ENCODE data around the gene SLC27A2. TPM values are rescaled to one million over a fixed set of nuclear protein-coding genes. Genes with fewer than 3 reads are reported as not detected.

SLC27A2 gene
- total RNA-seq, 2 donors from 2014 or later, result not detected

DNA sequence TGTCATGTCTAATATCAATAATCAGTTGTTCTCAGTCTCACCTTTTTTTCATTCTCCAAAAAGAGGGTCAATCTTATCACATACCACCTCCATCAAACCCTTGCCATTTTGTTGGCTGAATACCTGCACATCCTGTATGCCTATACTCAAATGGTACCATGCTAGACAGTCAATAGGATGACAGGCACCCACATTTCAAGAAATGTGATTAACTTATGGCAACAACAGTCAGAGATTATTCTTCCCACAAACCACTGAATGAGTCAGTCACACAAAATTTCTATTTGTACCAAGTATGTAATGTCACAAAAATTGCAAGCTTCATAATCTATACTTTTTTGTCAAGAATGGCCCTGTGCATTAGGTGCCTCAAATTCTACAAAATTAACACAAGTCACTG is 5.1 kb upstream of the SLC27A2 start:
- Histone ChIP-seq H3K9me3 (no peaks in the 10 kb centered on the region), H3K27me3 (peaks cover 0 to 3% of the 10 kb centered on the region in 2 donors), H3K27ac (no peak overlapping the region), H3K36me3 (no peaks in the 10 kb centered on the region), H3K4me3 (no peak overlapping the region), H3K4me1 (peaks cover 0 to 1% of the 10 kb centered on the region in 2 donors)
- TF ChIP-seq, protein P1, sequence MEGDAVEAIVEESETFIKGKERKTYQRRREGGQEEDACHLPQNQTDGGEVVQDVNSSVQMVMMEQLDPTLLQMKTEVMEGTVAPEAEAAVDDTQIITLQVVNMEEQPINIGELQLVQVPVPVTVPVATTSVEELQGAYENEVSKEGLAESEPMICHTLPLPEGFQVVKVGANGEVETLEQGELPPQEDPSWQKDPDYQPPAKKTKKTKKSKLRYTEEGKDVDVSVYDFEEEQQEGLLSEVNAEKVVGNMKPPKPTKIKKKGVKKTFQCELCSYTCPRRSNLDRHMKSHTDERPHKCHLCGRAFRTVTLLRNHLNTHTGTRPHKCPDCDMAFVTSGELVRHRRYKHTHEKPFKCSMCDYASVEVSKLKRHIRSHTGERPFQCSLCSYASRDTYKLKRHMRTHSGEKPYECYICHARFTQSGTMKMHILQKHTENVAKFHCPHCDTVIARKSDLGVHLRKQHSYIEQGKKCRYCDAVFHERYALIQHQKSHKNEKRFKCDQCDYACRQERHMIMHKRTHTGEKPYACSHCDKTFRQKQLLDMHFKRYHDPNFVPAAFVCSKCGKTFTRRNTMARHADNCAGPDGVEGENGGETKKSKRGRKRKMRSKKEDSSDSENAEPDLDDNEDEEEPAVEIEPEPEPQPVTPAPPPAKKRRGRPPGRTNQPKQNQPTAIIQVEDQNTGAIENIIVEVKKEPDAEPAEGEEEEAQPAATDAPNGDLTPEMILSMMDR (IDR thresholded peaks at IDR 0.05), result no peak
- no peak for DNase-seq (ENCODE audit: low spot score)

DNA sequence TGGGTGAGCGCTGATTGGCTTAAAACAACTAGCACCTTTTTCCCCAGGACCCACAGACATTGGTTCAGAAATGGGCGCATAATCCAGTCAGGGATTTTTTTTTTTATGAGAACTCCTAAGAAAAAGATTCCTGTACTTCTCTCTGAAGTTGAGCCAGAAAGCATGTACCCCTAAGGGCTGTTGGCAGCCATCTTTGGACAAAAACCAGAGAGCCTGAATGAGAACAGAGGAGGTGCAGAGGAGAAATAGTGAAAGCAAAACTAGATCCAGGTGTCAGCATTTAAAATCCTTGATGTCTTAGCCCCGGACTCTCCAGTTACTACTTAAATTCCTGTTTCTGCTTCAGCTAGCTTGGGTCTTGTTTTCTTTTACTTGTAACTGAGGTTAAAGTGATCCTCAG is 1.9 kb upstream of the SLC27A2 start:
- Histone ChIP-seq H3K27me3 (peaks cover 0 to 14% of the 10 kb centered on the region in 2 donors), H3K4me1 (peaks cover 0 to 12% of the 10 kb centered on the region in 2 donors), H3K27ac (no peak overlapping the region), H3K36me3 (no peaks in the 10 kb centered on the region), H3K4me3 (no peak overlapping the region), H3K9me3 (no peaks in the 10 kb centered on the region)
- TF ChIP-seq, protein P1 (IDR thresholded peaks at IDR 0.05), result no peak
- DNase-seq (ENCODE audit: low spot score), result no peak

DNA sequence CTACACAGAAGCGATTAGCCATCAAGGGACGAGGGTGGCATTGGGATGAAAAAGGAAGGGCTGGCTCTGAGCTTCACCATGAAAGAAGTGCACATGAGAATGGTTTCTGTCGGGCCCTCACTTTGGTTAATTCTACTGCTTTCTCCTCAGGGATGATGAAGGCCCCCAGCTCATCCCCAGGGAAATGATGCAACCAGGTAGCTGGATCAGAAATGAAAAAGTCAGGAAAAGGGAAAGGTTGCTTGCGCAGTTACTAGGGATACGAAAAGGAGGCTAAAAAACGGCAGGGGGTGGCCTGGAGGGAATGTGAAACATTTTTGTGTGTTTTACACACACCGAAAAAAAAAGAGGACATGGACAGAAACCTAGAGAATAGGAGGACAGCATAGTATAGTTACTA is 1.4 kb upstream of the SLC27A2 start:
- Histone ChIP-seq H3K36me3 (no peaks in the 10 kb centered on the region), H3K9me3 (no peaks in the 10 kb centered on the region), H3K4me3 (no peak overlapping the region), H3K27ac (no peak overlapping the region), H3K4me1 (peaks cover 0 to 12% of the 10 kb centered on the region in 2 donors), H3K27me3 (peaks cover 0 to 14% of the 10 kb centered on the region in 2 donors)
- DNase-seq (ENCODE audit: low spot score), result no peak
- TF ChIP-seq, protein P1 (IDR thresholded peaks at IDR 0.05), result no peak

DNA sequence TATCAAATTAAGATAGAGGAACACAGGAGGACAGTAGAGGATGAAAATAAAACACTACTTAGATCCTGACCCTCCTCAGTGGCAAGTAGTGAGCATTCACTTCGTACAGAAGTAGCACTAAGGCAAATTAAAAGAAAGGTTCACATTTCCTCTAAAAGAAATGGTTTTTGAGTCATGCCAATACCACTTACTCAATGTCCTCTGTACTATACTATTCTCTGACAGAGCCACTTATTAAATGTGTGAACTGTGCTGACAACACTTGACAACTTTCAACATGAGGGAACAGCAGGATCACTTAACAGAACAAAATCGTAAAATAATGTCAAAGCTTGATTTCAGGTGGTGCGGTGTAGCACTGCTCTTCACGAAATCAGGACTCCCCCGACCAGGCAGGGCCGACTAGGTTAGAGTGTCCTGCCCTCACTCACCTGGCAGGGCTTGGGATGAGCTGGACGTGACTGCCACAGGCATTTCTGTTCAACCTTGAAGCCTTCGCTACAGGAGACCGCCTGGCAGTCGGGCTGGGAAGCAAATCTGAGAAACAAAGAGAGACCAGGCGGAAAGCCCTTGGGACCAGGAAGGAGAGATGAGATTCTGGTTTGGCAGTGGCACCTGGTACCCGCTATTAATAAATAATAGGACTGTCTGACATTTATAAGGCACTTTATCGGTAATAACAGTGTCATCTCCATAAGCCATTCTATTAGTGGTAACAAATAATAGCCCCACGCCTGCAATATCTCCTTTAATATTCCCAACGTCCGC is 611 bp upstream of the SLC27A2 start:
- Histone ChIP-seq H3K9me3 (no peaks in the 10 kb centered on the region), H3K36me3 (no peaks in the 10 kb centered on the region), H3K4me1 (peaks cover 0 to 12% of the 10 kb centered on the region in 2 donors), H3K4me3 (peak overlapping the region in 1 of 2 donors; percentile 56), H3K27me3 (peaks cover 0 to 14% of the 10 kb centered on the region in 2 donors), H3K27ac (no peak overlapping the region)
- DNase-seq (ENCODE audit: low spot score), result no peak
- TF ChIP-seq, protein P1 (IDR thresholded peaks at IDR 0.05), result no peak

DNA sequence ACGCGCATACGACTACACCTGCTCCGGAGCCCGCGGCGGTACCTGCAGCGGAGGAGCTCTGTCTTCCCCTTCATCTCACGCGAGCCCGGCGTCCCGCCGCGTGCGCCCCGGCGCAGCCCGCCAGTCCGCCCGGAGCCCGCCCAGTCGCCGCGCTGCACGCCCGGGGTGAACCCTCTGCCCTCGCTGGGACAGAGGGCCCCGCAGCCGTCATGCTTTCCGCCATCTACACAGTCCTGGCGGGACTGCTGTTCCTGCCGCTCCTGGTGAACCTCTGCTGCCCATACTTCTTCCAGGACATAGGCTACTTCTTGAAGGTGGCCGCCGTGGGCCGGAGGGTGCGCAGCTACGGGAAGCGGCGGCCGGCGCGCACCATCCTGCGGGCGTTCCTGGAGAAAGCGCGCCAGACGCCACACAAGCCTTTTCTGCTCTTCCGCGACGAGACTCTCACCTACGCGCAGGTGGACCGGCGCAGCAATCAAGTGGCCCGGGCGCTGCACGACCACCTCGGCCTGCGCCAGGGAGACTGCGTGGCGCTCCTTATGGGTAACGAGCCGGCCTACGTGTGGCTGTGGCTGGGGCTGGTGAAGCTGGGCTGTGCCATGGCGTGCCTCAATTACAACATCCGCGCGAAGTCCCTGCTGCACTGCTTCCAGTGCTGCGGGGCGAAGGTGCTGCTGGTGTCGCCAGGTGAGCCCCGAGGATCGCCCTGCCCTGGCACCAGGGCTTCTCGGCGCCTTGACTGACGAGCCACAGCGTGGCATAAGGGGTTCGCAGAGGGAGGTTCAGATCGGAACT is 420 bp downstream of the SLC27A2 start:
- Histone ChIP-seq H3K4me1 (peaks cover 0 to 12% of the 10 kb centered on the region in 2 donors), H3K27me3 (peaks cover 0 to 14% of the 10 kb centered on the region in 2 donors)

More for the DNA sequence above, 420 bp downstream of the SLC27A2 start:
- Histone ChIP-seq H3K36me3 (no peaks in the 10 kb centered on the region), H3K27ac (no peak overlapping the region), H3K9me3 (no peaks in the 10 kb centered on the region), H3K4me3 (peak overlapping the region; percentile 40 to 56)
- TF ChIP-seq, protein P1 (IDR thresholded peaks at IDR 0.05), result no peak
- no peak for DNase-seq (ENCODE audit: low spot score)

All from right atrium auricular region (tissue), 2 donors.